Left forelimb (tissue), 1 donor: ENCODE results near the gene WNK2.
A peak's percentile ranks its signal among the peaks of the same experiment; 100 is the strongest.

Source experiments
- DNase-seq: peaks from one replicate; pipeline ENCODE4 v3.0.0-alpha.2; 2018; ENCODE audit warnings: low spot score

WNK2 gene

GRCh38 chr9:93161786-93162562 lies 22.0 kb upstream of the WNK2 start:
- no peak for DNase-seq

- DNase-seq: no peak
These were observed 19.9 kb upstream of the WNK2 start for GRCh38 chr9:93164085-93164484.

- DNase-seq: no peak
These were observed 17.2 kb upstream of the WNK2 start for GRCh38 chr9:93166699-93167098.

DNA sequence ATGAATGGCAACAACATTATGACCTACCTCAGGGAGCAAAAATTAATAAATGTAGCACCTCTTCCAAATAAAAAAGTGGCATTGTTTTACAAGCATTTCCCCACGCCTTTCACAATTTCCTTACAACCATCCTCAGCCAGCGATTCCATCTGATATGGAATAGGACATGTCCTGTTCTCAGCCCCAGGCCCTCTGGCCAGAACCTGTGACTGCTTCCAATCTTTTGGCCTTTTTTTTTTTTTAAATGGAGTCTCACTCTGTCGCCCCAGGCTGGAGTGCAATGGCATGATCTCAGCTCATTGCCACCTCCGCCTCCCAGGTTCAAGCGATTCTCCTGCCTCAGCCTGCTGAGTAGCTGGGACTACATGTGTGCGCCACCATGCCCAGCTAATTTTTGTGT lies 16.8 kb upstream of the WNK2 start:
- no peak for DNase-seq

DNA sequence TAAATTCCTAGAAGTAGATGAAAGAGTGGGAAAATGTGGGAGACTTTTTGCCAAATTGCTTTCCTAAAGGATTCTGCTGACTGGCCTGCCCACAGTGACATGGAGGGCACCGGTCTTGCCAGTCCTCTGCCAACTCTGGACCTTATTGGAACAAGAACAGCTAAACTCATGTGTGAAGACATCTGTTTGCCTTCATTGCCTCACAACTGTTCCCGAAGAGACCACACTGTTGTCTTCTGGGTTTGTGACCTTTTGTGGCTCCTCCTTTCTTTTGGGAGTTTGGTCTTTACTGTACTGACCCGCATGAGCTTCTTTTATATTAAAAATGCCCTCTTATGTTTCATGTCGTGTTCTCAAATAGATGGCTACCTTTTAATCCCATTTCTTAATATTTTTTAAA lies 16.1 kb upstream of the WNK2 start:
- no peak for DNase-seq

GRCh38 chr9:93168581-93168980 lies 15.4 kb upstream of the WNK2 start:
- no peak for DNase-seq

- no peak for DNase-seq
These were observed 14.5 kb upstream of the WNK2 start for GRCh38 chr9:93169444-93169843.

- no peak for DNase-seq
These were observed 13.4 kb upstream of the WNK2 start for GRCh38 chr9:93170571-93170970.

- no peak for DNase-seq
These were observed 12.5 kb upstream of the WNK2 start for GRCh38 chr9:93171261-93171990.

- no peak for DNase-seq
These were observed 11.1 kb upstream of the WNK2 start for GRCh38 chr9:93172666-93173364.

GRCh38 chr9:93173365-93174051 lies 10.4 kb upstream of the WNK2 start:
- DNase-seq: no peak

- no peak for DNase-seq
These were observed 9.0 kb upstream of the WNK2 start for GRCh38 chr9:93174976-93175375.

- DNase-seq: no peak
These were observed 6.3 kb upstream of the WNK2 start for GRCh38 chr9:93177676-93178075.

- no peak for DNase-seq
These were observed 4.8 kb upstream of the WNK2 start for GRCh38 chr9:93178851-93179786.

- DNase-seq: no peak
These were observed 3.0 kb upstream of the WNK2 start for GRCh38 chr9:93180938-93181337.

DNA sequence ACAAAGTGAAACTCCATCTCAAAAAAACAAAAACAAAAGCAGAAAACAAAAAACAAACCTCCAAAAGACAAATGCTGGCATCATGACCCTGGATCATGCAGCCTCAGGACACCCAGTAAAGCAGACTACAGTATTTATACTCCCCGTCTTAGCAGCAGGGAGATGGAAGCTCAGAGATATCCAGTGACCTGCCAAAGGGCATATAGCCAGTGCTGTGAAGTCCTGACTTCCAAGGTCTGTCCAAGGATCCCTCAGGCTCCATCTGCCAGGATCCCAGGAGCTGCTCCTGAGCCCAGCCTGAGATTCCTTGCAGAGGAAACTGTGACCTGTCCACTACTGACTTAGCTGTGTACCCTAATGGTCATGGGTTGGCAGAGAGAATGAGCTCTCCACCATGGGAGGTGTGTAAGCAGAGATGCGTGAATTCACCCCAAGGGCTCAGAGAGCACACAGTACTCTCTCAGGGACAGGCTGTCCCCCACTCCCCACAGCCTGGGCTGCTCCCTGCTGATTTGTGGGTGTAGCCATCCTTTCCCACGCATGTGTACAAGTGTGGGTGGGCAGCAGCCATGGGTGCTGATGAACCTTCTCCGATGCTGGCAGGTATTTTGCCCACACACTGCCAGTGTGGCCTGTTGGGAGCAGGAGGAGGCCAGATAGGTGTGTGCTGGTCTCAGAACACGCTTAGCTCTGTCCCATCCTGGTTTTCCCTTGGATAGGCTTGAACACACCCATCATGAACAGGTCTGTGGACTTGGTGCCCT lies 2.1 kb upstream of the WNK2 start:
- no peak for DNase-seq

DNA sequence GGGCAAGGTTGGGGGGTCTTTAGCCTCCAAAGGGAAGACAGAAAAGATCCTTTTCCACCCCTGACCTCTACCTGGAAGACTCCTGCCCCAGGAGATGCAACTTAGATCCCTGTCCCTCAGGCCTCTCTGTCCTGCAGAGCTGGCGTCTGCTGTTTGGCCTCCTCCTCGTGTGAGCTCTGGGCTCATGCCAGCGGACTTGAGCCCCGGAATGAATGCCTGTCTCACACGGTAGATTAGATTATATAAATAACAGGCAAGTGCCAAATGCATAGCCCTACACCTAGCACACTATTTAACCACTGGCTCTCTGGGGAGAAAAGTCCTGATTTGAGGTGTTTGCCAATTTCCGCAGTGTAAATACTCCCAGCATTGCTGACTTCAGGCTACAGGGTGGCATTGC lies 1.4 kb upstream of the WNK2 start:
- no peak for DNase-seq

- peak; percentile 53 for DNase-seq
These were observed 742 bp upstream of the WNK2 start for GRCh38 chr9:93183131-93183662.

GRCh38 chr9:93184432-93185265 lies 710 bp downstream of the WNK2 start:
- DNase-seq: peak; percentile 65
